Endothelial cell of umbilical vein (primary cell): ENCODE measurements around the gene TMC6. TPM values are rescaled to one million over a fixed set of nuclear protein-coding genes. Genes with fewer than 3 reads are reported as not detected.

Source experiments
- BruUV-seq: library from RNA; stranded (reverse); fragments of 400-500 nt; replicated peaks from 2 replicates; lab custom pipeline; 2021; lab: Mats Ljungman, UMichigan
- CTCF ChIA-PET: fragments of 300-600, 350-600 bp; sonication (Branson Sonifier 250); formaldehyde crosslinking; loops from one replicate; lab custom pipeline; 2021; ENCODE audit warnings: antibody characterized with exemption, inconsistent platforms; lab: Charles Lee
- POLR2A ChIA-PET: fragments of 300-600, 350-600 bp; sonication (Branson Sonifier 250); formaldehyde crosslinking; loops from one replicate; lab custom pipeline; 2021; ENCODE audit warnings: antibody characterized with exemption, inconsistent platforms; lab: Charles Lee
- DNase-seq: peaks from one replicate; pipeline ENCODE4 v3.0.0-alpha.2; 2011; ENCODE audit warnings: low read depth, low spot score
- FAIRE-seq: peaks from 2 replicates; lab custom pipeline; 2011; peaks lifted over from hg19 to GRCh38; lab: Jason Lieb, UNC
- H2AFZ ChIP-seq: 2 replicates; pipeline ENCODE4 v1.6.0; 2012; ENCODE audit warnings: low read depth, low read length, control low read depth, inconsistent platforms
- H3K27ac ChIP-seq: 2 replicates; pipeline ENCODE4 v1.5.1; 2011; ENCODE audit warnings: low read depth, mild to moderate bottlenecking, control low read depth, low read length, moderate library complexity; ENCODE audit not compliant: insufficient read depth
- H3K27me3 ChIP-seq, 2 experiments: 2 replicates each; pipeline versions ENCODE4 v1.6.0 to v1.6.1; 2011; ENCODE audit warnings: low read length in 2 of 2, mixed read lengths in 1 of 2; ENCODE audit not compliant: control insufficient read depth in 2 of 2, insufficient read depth in 2 of 2
- H3K36me3 ChIP-seq, 2 experiments: 2 replicates in 1 of 2; 3 replicates in 1 of 2; pipeline ENCODE4 v1.5.1; 2011; ENCODE audit warnings: low read length in 2 of 2, mild to moderate bottlenecking in 1 of 2, moderate library complexity in 1 of 2; ENCODE audit not compliant: control insufficient read depth in 2 of 2, insufficient read depth in 2 of 2; ENCODE audit errors: extremely low read depth in 1 of 2
- H3K4me1 ChIP-seq: 3 replicates; pipeline ENCODE4 v1.5.1; 2011; ENCODE audit warnings: mild to moderate bottlenecking, low read length; ENCODE audit not compliant: control insufficient read depth, insufficient read depth; ENCODE audit errors: extremely low read depth
- H3K4me2 ChIP-seq: 2 replicates; pipeline ENCODE4 v1.6.1; 2011; ENCODE audit warnings: low read length, control low read depth, mixed read lengths; ENCODE audit not compliant: insufficient read depth
- H3K4me3 ChIP-seq, 3 experiments: fragments of 200-600 bp in 1 of 3; sonication (generic), shearing (Covaris generic) in 1 of 3; replicated peaks in 1 of 3; 2 replicates each; pipeline ENCODE4 v1.5.1; 2011 to 2016; ENCODE audit warnings: control low read depth in 3 of 3, low read length in 3 of 3, mild to moderate bottlenecking in 2 of 3, inconsistent platforms in 1 of 3, low read depth in 1 of 3, moderate library complexity in 1 of 3; ENCODE audit not compliant: insufficient read depth in 1 of 3
- H3K79me2 ChIP-seq: 2 replicates; pipeline ENCODE4 v1.6.0; 2012; ENCODE audit warnings: low read length, inconsistent platforms; ENCODE audit not compliant: control insufficient read depth, insufficient read depth
- H3K9ac ChIP-seq: replicated peaks from 2 replicates; pipeline ENCODE3; 2011; ENCODE audit warnings: low read length, control low read depth; ENCODE audit not compliant: insufficient read depth; ENCODE audit errors: extremely low read depth
- H3K9me1 ChIP-seq: replicated peaks from 3 replicates; pipeline ENCODE4 v1.6.0; 2011; ENCODE audit warnings: mild to moderate bottlenecking, low read length; ENCODE audit not compliant: control insufficient read depth, insufficient read depth; ENCODE audit errors: extremely low read depth
- H3K9me3 ChIP-seq: replicated peaks from 2 replicates; pipeline ENCODE4 v1.5.1; 2012; ENCODE audit warnings: low read length, inconsistent platforms; ENCODE audit not compliant: control insufficient read depth, insufficient read depth
- H4K20me1 ChIP-seq: replicated peaks from 2 replicates; pipeline ENCODE3; 2011; ENCODE audit warnings: mild to moderate bottlenecking, low read length; ENCODE audit not compliant: control insufficient read depth, insufficient read depth; ENCODE audit errors: extremely low read depth
- CTCF ChIP-seq, 2 donors: IDR thresholded peaks; 1 replicate in 1 of 2; 2 replicates in 1 of 2; pipeline ENCODE4 v1.5.1; 2011; ENCODE audit warnings: low read length in 2 of 2, mild to moderate bottlenecking in 2 of 2, moderate library complexity in 2 of 2, control low read depth in 1 of 2, inconsistent platforms in 1 of 2, low read depth in 1 of 2; ENCODE audit not compliant: insufficient read depth in 1 of 2; ENCODE audit errors: extremely low read depth in 1 of 2
- EZH2 ChIP-seq: IDR thresholded peaks from 2 replicates; pipeline ENCODE4 v1.6.1; 2012; ENCODE audit warnings: borderline replicate concordance, low read depth, mild to moderate bottlenecking, moderate library complexity, low read length, inconsistent platforms; ENCODE audit not compliant: severe bottlenecking
- FOS ChIP-seq: IDR thresholded peaks from 2 replicates; pipeline ENCODE4 v1.6.1; 2011; ENCODE audit warnings: mild to moderate bottlenecking, low read length, moderate library complexity, borderline replicate concordance; ENCODE audit not compliant: insufficient read depth
- GATA2 ChIP-seq: IDR thresholded peaks from 2 replicates; pipeline ENCODE4 v1.7.0; 2011; ENCODE audit warnings: low read depth, mild to moderate bottlenecking, moderate library complexity, mixed read lengths, low read length; ENCODE audit not compliant: insufficient read length, insufficient read depth
- JUN ChIP-seq: IDR thresholded peaks from 2 replicates; pipeline ENCODE4 v1.6.1; 2011; ENCODE audit warnings: borderline replicate concordance, low read depth; ENCODE audit not compliant: insufficient read length, insufficient read depth
- MAX ChIP-seq: IDR thresholded peaks from 2 replicates; pipeline ENCODE4 v1.6.1; 2011; ENCODE audit not compliant: insufficient read depth, insufficient read length
- MYC ChIP-seq: IDR thresholded peaks from one replicate; pipeline ENCODE4 v1.6.1; 2011; ENCODE audit warnings: mild to moderate bottlenecking, low read depth, low read length
- POLR2A ChIP-seq: IDR thresholded peaks from 2 replicates; pipeline ENCODE4 v1.6.1; 2012; ENCODE audit warnings: low read depth, mild to moderate bottlenecking, control low read depth, low read length
- POLR2AphosphoS5 ChIP-seq: IDR thresholded peaks from 2 replicates; pipeline ENCODE4 v1.6.1; 2012; ENCODE audit warnings: low read depth, mild to moderate bottlenecking, control low read depth, low read length, moderate library complexity; ENCODE audit not compliant: insufficient read depth
- dilution Hi-C: fragments of 300-500 bp; cut with MboI; formaldehyde crosslinking; loops from one replicate; pipeline ENCODE4 v1.15.0; 2019; ENCODE audit warnings: low sequenced_read_pairs; ENCODE audit not compliant: extremely low pct_ligation_motif_present
- intact Hi-C: fragments of 100-400 bp; cut with micrococcal nuclease; formaldehyde crosslinking; loops from one replicate; pipeline ENCODE4 v1.10.0; 2022
- polyA plus RNA-seq, 4 experiments: library from polyadenylated mRNA; depleted of rRNA in 3 of 4; stranded (reverse) in 3 of 4; unstranded in 1 of 4; fragments of >200 nt; gene quantifications; 2 replicates each; pipeline versions ENCODE4 v1.2.1 to v1.2.3, GENCODE V29; 2011 to 2012; ENCODE audit warnings: missing spikeins in 1 of 4
- total RNA-seq: library from RNA; stranded (reverse); gene quantifications from 2 replicates; pipeline ENCODE4 v1.2.3, GENCODE V29; 2021

The TMC6 gene
- total and polyA plus RNA-seq, 2 donors (not counting 3 experiments of a cell fraction or from before 2014, with no cell fraction given), result 23.2 to 72.4 TPM

GRCh38 chr17:78146471-78146869, 17.9 kb upstream of the TMC6 start:
- Histone ChIP-seq H3K4me2 (no peak overlapping the region), H3K27ac (no peak overlapping the region), H3K4me1 (peaks cover 15% of the 10 kb centered on the region), H3K4me3 (no peak overlapping the region), H3K27me3 (no peaks in the 10 kb centered on the region), H2AFZ (no peak overlapping the region), H3K79me2 (no peaks in the 10 kb centered on the region), H3K36me3 (no peaks in the 10 kb centered on the region), H3K9ac (no peak overlapping the region), H3K9me1 (no peaks in the 10 kb centered on the region), H3K9me3 (no peaks in the 10 kb centered on the region), H4K20me1 (no peaks in the 10 kb centered on the region)
- FAIRE-seq, result no peak
- no peak for DNase-seq
- POLR2A ChIA-PET, result no interaction called here
- intact Hi-C loops, result no loop called here
- no TSS peak for BruUV-seq
- CTCF ChIA-PET, result no interaction called here
- TF ChIP-seq JUN, result no peak
- dilution Hi-C loops, result no loop called here

- FAIRE-seq (no peak), DNase-seq (no peak)
- no peak overlapping the region for H3K9ac ChIP-seq
- ChIA-PET CTCF (interaction anchor here (0.9 to 1.5 kb wide), 5 partner anchors 11 to 106 kb away, joined by 3 to 12 read pairs (median 5); no protein-coding TSS in a partner anchor), POLR2A (interaction anchor here (0.6 to 1.3 kb wide), 2 partner anchors 7 to 42 kb away, joined by 3 read pairs; partner anchors contain the start of genes AFMID and TK1)
- H3K27me3 ChIP-seq, result no peaks in the 10 kb centered on the region
- H2AFZ ChIP-seq, result no peak overlapping the region
- H3K27ac ChIP-seq, result no peak overlapping the region
- dilution Hi-C loops (no loop called here), intact Hi-C loops (no loop called here)
- H4K20me1 ChIP-seq, result no peaks in the 10 kb centered on the region
- no peak for TF ChIP-seq MYC
- TF ChIP-seq POLR2A, result no peak
- no peak for TF ChIP-seq JUN
- TF ChIP-seq EZH2, result no peak
- no peak for TF ChIP-seq MAX
- no peak for TF ChIP-seq POLR2AphosphoS5
- TF ChIP-seq CTCF (IDR thresholded peaks at IDR 0.05; ENCODE audit: extremely low read depth in 1 of 2, insufficient read depth in 1 of 2, low read depth in 1 of 2, low read length in 2 of 2), result no peak
- TF ChIP-seq GATA2, result no peak
- TF ChIP-seq FOS, result no peak
- H3K4me3 ChIP-seq, result no peak overlapping the region
- H3K4me1 ChIP-seq, result peaks cover 22% of the 10 kb centered on the region
- H3K79me2 ChIP-seq, result no peaks in the 10 kb centered on the region
- H3K9me1 ChIP-seq, result no peaks in the 10 kb centered on the region
- no peaks in the 10 kb centered on the region for H3K36me3 ChIP-seq
- H3K9me3 ChIP-seq, result no peaks in the 10 kb centered on the region
- no TSS peak for BruUV-seq
- H3K4me2 ChIP-seq, result no peak overlapping the region
Measured at GRCh38 chr17:78144736-78145641, 16.4 kb upstream of the TMC6 start.
